ENCODE measurements around the gene MACROD2.

The MACROD2 gene

DNA sequence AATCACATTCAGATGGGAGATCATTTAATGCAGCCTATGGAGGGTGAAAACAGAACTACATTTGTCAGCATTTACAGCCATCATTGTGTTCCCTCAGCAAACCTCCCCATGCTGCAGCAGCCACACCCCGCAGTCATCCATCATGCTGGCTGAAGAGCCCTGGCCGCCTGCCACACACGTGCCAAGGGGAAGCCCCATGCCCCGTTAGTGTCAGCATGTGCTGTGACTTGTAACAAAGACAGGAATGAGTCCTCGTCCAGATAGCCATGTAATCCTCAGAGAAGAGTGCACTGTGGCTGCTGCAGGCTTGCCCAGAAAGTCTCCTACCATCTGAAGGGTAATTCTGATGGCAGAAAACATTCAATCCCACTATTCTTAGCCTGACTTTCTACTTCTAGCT, 1480.2 kb downstream of the MACROD2 start:
- TF ChIP-seq, protein P1, sequence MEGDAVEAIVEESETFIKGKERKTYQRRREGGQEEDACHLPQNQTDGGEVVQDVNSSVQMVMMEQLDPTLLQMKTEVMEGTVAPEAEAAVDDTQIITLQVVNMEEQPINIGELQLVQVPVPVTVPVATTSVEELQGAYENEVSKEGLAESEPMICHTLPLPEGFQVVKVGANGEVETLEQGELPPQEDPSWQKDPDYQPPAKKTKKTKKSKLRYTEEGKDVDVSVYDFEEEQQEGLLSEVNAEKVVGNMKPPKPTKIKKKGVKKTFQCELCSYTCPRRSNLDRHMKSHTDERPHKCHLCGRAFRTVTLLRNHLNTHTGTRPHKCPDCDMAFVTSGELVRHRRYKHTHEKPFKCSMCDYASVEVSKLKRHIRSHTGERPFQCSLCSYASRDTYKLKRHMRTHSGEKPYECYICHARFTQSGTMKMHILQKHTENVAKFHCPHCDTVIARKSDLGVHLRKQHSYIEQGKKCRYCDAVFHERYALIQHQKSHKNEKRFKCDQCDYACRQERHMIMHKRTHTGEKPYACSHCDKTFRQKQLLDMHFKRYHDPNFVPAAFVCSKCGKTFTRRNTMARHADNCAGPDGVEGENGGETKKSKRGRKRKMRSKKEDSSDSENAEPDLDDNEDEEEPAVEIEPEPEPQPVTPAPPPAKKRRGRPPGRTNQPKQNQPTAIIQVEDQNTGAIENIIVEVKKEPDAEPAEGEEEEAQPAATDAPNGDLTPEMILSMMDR (IDR thresholded peaks at IDR 0.05; ENCODE audit: extremely low read depth, missing control alignments): no peak
- DNase-seq (ENCODE audit: low spot score): no peak

- TF ChIP-seq, protein P1 (IDR thresholded peaks at IDR 0.05; ENCODE audit: extremely low read depth, missing control alignments): no peak
- DNase-seq (ENCODE audit: low spot score): no peak
These were observed 1480.9 kb downstream of the MACROD2 start for GRCh38 chr20:15476186-15476585.

- DNase-seq (ENCODE audit: low spot score): no peak
- TF ChIP-seq, protein P1 (IDR thresholded peaks at IDR 0.05; ENCODE audit: extremely low read depth, missing control alignments): no peak
These were observed 1481.5 kb downstream of the MACROD2 start for GRCh38 chr20:15476781-15477180.

DNA sequence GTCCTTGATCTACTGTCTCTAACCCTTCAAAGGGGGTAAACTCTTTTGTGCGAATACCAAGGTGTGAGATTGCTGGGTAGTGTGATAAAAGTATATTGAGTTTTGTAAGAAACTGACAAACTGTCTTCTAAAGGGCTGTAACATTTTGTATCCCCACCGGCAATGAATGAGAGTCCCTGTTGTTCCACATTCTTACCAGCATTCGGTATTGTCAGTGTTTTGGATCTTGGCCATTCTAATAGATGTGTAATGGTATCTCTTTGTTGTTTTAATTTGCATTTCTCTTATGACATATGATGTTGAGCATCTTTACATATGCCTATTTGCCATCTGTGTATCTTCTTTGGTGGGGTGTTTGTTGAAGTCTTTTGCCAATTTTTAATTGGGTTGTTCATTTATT, 1487.2 kb downstream of the MACROD2 start:
- no peak for DNase-seq (ENCODE audit: low spot score)
- TF ChIP-seq, protein P1 (IDR thresholded peaks at IDR 0.05; ENCODE audit: extremely low read depth, missing control alignments): no peak

- TF ChIP-seq, protein P1 (IDR thresholded peaks at IDR 0.05; ENCODE audit: extremely low read depth, missing control alignments): no peak
- DNase-seq (ENCODE audit: low spot score): no peak
These were observed 1490.2 kb downstream of the MACROD2 start for GRCh38 chr20:15485519-15485918.

DNA sequence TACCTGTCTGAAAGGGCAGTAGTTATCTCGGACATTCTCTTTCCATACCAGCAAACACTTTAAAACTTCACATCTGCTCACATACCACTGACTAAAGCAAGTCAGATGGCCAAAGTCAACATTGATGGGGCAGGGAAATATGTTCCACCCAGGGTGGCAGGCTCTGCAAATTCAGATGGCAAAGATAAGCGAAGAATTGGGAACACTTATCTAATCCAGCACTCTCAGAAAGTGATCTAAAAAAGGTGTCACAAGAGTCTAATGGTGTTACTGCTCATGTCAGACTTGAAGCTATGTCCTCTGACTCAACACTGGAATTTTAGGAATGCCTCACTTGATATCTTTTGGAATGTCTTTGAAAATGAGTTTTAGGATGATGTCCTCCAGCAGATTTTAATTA, 1491.7 kb downstream of the MACROD2 start:
- no peak for DNase-seq (ENCODE audit: low spot score)
- TF ChIP-seq, protein P1 (IDR thresholded peaks at IDR 0.05; ENCODE audit: extremely low read depth, missing control alignments): no peak

GRCh38 chr20:15487682-15488081, 1492.4 kb downstream of the MACROD2 start:
- TF ChIP-seq, protein P1 (IDR thresholded peaks at IDR 0.05; ENCODE audit: extremely low read depth, missing control alignments): no peak
- DNase-seq (ENCODE audit: low spot score): no peak
